ENCODE results near the gene UBE2I.

The UBE2I gene

GRCh38 chr16:1330931-1331711 lies 21.7 kb downstream of the UBE2I start:
- DNase-seq (ENCODE audit: low spot score), result no peak

GRCh38 chr16:1331712-1332617 lies 22.5 kb downstream of the UBE2I start:
- peak; percentile 37 for DNase-seq (ENCODE audit: low spot score)

- DNase-seq (ENCODE audit: low spot score), result no peak
Observed at GRCh38 chr16:1332618-1333148, 23.2 kb downstream of the UBE2I start.

GRCh38 chr16:1333149-1333812 lies 23.8 kb downstream of the UBE2I start, which contains the start of gene BAIAP3:
BAIAP3 (plus strand) TSS chr16:1333645; CDS start chr16:1338550, 4,905 bp downstream.
- DNase-seq (ENCODE audit: low spot score), result no peak

GRCh38 chr16:1333854-1334700 lies 24.6 kb downstream of the UBE2I start:
- DNase-seq (ENCODE audit: low spot score), result no peak

- DNase-seq (ENCODE audit: low spot score), result no peak
Observed at GRCh38 chr16:1334739-1335138, 25.3 kb downstream of the UBE2I start.

GRCh38 chr16:1335211-1335971 lies 26.0 kb downstream of the UBE2I start:
- no peak for DNase-seq (ENCODE audit: low spot score)

- no peak for DNase-seq (ENCODE audit: low spot score)
Observed at GRCh38 chr16:1335996-1336395, 26.6 kb downstream of the UBE2I start.

GRCh38 chr16:1336619-1337018 lies 27.2 kb downstream of the UBE2I start:
- no peak for DNase-seq (ENCODE audit: low spot score)

- no peak for DNase-seq (ENCODE audit: low spot score)
Observed at GRCh38 chr16:1337486-1337885, 28.1 kb downstream of the UBE2I start.

GRCh38 chr16:1338119-1338730 lies 28.8 kb downstream of the UBE2I start:
- DNase-seq (ENCODE audit: low spot score), result no peak

- no peak for DNase-seq (ENCODE audit: low spot score)
Observed at GRCh38 chr16:1338855-1339675, 29.6 kb downstream of the UBE2I start.

- no peak for DNase-seq (ENCODE audit: low spot score)
Observed at GRCh38 chr16:1340730-1341494, 31.5 kb downstream of the UBE2I start.

GRCh38 chr16:1341495-1342420 lies 32.3 kb downstream of the UBE2I start:
- no peak for DNase-seq (ENCODE audit: low spot score)

GRCh38 chr16:1342526-1343427 lies 33.3 kb downstream of the UBE2I start:
- peak; percentile 96 for DNase-seq (ENCODE audit: low spot score)

Measured in CD4-positive, alpha-beta T cell treated with Interleukin-6 at 100 ng/mL for 8 hours (primary cell).